ENCODE data around the gene SLIT3. TPM values are rescaled to one million over a fixed set of nuclear protein-coding genes. Genes with fewer than 3 reads are reported as not detected.

The SLIT3 gene
- total and polyA plus RNA-seq, 9 of the 15 experiments (the other 6 are each of a cell fraction or from before 2014, with no cell fraction given) = 0.01 to 0.04 TPM; not detected in 7

DNA sequence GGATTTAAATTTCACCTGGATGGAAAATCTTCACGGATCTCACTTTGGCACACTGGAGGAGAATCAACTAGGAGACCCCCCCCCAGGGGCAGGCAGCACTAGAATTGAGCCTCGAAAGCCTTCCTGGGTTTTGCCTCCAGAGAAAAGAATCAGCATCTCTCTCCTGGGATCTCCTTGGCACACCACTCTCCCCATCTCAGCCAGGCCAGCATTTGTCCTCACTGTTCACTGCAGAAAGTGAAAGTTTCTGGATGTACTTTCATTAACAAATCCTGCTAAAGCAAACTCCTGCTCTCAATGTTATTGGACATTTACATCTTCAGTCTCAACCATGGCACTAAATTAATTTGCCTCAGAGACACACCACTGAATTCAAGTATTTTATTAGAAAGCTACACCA is 312.2 kb downstream of the SLIT3 start (continued):
- TF ChIP-seq MTA3 (IDR thresholded peaks at IDR 0.05; ENCODE audit: borderline replicate concordance) (no peak), DIDO1 (tag; IDR thresholded peaks at IDR 0.05; ENCODE audit: low read depth) (no peak), RUNX1 (IDR thresholded peaks at IDR 0.05; ENCODE audit: low read depth) (no peak), ATF1 (CRISPR knock-in tag; IDR thresholded peaks at IDR 0.05) (no peak), ATF1 (tag; IDR thresholded peaks at IDR 0.05) (no peak)
- TF ChIP-seq, protein P1, sequence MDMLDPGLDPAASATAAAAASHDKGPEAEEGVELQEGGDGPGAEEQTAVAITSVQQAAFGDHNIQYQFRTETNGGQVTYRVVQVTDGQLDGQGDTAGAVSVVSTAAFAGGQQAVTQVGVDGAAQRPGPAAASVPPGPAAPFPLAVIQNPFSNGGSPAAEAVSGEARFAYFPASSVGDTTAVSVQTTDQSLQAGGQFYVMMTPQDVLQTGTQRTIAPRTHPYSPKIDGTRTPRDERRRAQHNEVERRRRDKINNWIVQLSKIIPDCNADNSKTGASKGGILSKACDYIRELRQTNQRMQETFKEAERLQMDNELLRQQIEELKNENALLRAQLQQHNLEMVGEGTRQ (CRISPR knock-in tag; IDR thresholded peaks at IDR 0.05) = no peak
- TF ChIP-seq, protein P2, sequence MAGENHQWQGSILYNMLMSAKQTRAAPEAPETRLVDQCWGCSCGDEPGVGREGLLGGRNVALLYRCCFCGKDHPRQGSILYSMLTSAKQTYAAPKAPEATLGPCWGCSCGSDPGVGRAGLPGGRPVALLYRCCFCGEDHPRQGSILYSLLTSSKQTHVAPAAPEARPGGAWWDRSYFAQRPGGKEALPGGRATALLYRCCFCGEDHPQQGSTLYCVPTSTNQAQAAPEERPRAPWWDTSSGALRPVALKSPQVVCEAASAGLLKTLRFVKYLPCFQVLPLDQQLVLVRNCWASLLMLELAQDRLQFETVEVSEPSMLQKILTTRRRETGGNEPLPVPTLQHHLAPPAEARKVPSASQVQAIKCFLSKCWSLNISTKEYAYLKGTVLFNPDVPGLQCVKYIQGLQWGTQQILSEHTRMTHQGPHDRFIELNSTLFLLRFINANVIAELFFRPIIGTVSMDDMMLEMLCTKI (IDR thresholded peaks at IDR 0.05; ENCODE audit: partially characterized antibody) = no peak

DNA sequence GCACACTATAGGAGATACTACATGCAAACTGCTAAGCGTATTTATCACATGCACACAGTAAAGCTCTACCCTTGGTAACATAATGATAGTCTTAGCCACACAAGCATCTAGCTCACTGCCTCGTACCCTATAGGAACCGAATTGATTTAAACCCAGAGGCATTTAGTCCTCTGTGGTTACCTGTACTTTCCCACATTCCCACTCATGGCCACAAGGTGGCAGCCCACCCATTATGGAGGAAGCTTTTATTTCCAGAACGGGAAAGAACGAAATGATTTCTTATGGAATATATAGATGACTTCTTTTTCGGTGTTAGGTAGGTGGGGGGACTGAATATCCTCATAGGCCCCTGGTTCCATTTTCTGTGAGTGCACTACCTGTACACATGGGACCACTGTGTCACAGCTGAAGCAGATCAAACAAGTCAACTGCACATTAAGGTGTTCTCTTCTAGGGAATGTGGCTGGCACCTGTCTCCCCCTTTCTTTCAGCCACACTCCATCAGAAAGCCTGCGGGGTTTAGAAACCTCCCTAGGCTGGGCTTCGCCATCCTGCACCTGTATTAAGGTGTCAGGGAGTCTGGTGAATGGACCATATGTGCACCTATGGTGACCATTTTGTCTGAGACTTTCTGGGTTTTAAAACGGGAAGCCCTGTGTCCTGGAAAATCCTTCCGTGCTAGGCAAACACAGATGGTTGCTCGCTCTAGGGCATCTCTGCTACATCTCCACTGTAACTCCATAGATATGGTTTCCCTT is 313.2 kb downstream of the SLIT3 start:
- H3K4me1 ChIP-seq (replicated peaks in 1 of 2; ENCODE audit: control insufficient read depth in 2 of 2, insufficient read depth in 2 of 2, low read length in 2 of 2) = no peaks in the 10 kb centered on the region
- no peaks in the 10 kb centered on the region for H3K36me3 ChIP-seq (ENCODE audit: control insufficient read depth, insufficient read depth, low read length)
- no peaks in the 10 kb centered on the region for H3K9me3 ChIP-seq (replicated peaks; ENCODE audit: control insufficient read depth, insufficient read depth, low read depth, low read length)
- ChIA-PET CTCF (ENCODE audit: low intra/inter-chr PET ratio) (interaction anchor here (0.6 to 1.1 kb wide), 3 partner anchors 314 to 993 kb away, joined by 3 read pairs; partner anchors contain the start of gene INSYN2B), POLR2A (interaction anchor here (0.6 to 1.0 kb wide), 4 partner anchors 8 to 1201 kb away, joined by 3 to 4 read pairs (median 3); no protein-coding TSS in a partner anchor)
- H3K4me2 ChIP-seq (ENCODE audit: insufficient read depth, low read length) = no peak overlapping the region
- H4K20me1 ChIP-seq (replicated peaks; ENCODE audit: control insufficient read depth, insufficient read depth, low read length) = 0 out of 2 replicates have a peak, but pooled peaks cover 4% of the 10 kb centered on the region
- 0% methylated on average over 11 of the region's 11 CpGs for WGBS (ENCODE audit: insufficient coverage, low coverage, missing lambda C conversion rate)
- FAIRE-seq = peak; percentile 85
- H3K4me3 ChIP-seq = no peak overlapping the region
- no peak overlapping the region for H3K9ac ChIP-seq (ENCODE audit: insufficient read depth in 1 of 2, low read depth in 2 of 2, low read length in 2 of 2)
- no peaks in the 10 kb centered on the region for H3K79me2 ChIP-seq (ENCODE audit: control insufficient read depth, insufficient read depth, low read length)
- intact Hi-C loops (cut with micrococcal nuclease) (loop anchor here (1.0 to 5.0 kb wide), 3 partner anchors 160 to 594 kb away; no protein-coding TSS in a partner anchor), in situ Hi-C loops (cut with MboI) (loop anchor here (10.0 to 25.0 kb wide), 3 partner anchors 317 to 1225 kb away; partner anchors contain the start of gene SLIT3)
- ATAC-seq = peak; percentile 86
- no peaks in the 10 kb centered on the region for H3K9me1 ChIP-seq (ENCODE audit: control insufficient read depth, insufficient read depth, low read length)
- peak; percentile 56 to 64 (median 63) for DNase-seq (ENCODE audit: extremely low read depth in 1 of 4, low spot score in 3 of 4)
- no TSS peak for BruUV-seq (replicated peaks)
- H3K27ac ChIP-seq (ENCODE audit: extremely low read depth, low read depth, low read length) = no peak overlapping the region
- no peaks in the 10 kb centered on the region for H3K27me3 ChIP-seq (ENCODE audit: control insufficient read depth in 2 of 2, insufficient read depth in 2 of 2, low read length in 2 of 2)
- no peak overlapping the region for H2AFZ ChIP-seq (ENCODE audit: low read depth, low read length)
- TF ChIP-seq ZZZ3 (IDR thresholded peaks at IDR 0.05) = no peak
- TF ChIP-seq CAMTA2 (CRISPR knock-in tag; conservative IDR thresholded peaks at IDR 0.05) = no peak
- no peak for TF ChIP-seq ZNF232 (CRISPR knock-in tag; IDR thresholded peaks at IDR 0.05)
- TF ChIP-seq, protein P3, sequence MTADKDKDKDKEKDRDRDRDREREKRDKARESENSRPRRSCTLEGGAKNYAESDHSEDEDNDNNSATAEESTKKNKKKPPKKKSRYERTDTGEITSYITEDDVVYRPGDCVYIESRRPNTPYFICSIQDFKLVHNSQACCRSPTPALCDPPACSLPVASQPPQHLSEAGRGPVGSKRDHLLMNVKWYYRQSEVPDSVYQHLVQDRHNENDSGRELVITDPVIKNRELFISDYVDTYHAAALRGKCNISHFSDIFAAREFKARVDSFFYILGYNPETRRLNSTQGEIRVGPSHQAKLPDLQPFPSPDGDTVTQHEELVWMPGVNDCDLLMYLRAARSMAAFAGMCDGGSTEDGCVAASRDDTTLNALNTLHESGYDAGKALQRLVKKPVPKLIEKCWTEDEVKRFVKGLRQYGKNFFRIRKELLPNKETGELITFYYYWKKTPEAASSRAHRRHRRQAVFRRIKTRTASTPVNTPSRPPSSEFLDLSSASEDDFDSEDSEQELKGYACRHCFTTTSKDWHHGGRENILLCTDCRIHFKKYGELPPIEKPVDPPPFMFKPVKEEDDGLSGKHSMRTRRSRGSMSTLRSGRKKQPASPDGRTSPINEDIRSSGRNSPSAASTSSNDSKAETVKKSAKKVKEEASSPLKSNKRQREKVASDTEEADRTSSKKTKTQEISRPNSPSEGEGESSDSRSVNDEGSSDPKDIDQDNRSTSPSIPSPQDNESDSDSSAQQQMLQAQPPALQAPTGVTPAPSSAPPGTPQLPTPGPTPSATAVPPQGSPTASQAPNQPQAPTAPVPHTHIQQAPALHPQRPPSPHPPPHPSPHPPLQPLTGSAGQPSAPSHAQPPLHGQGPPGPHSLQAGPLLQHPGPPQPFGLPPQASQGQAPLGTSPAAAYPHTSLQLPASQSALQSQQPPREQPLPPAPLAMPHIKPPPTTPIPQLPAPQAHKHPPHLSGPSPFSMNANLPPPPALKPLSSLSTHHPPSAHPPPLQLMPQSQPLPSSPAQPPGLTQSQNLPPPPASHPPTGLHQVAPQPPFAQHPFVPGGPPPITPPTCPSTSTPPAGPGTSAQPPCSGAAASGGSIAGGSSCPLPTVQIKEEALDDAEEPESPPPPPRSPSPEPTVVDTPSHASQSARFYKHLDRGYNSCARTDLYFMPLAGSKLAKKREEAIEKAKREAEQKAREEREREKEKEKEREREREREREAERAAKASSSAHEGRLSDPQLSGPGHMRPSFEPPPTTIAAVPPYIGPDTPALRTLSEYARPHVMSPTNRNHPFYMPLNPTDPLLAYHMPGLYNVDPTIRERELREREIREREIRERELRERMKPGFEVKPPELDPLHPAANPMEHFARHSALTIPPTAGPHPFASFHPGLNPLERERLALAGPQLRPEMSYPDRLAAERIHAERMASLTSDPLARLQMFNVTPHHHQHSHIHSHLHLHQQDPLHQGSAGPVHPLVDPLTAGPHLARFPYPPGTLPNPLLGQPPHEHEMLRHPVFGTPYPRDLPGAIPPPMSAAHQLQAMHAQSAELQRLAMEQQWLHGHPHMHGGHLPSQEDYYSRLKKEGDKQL (CRISPR knock-in tag; IDR thresholded peaks at IDR 0.05; ENCODE audit: borderline replicate concordance) = no peak
